ENCODE data around the gene IQCH. TPM values are rescaled to one million over a fixed set of nuclear protein-coding genes. Genes with fewer than 3 reads are reported as not detected.

IQCH gene
- total RNA-seq, 4 donors from 2014 or later: 9.6 to 13.7 (median 11.8) TPM

DNA sequence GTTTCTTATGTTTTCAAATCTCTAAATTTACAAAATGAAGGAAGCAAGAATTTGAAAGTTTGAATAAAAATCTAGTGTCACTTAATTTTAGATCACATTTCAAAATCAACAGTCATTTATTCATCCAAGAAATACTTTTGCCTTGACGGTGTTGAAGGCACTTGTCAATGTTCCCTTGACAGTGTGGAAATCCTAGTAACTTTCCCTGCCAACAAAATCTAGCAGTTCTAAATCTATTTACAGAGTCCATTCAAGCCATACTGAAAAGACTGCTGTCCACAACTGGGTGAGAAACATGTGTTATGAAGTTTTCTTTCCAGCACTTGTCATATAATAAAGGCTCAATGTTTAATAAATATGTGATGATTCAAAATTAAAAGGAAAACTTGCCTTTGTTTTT, 279.3 kb downstream of the IQCH start:
- WGBS, 2 donors: 88 to 90% methylated on average over 1 of the region's 1 CpG
- H3K4me1 ChIP-seq: no peaks in the 10 kb centered on the region
- no peaks in the 10 kb centered on the region for H3K9me3 ChIP-seq
- TF ChIP-seq, protein P1, sequence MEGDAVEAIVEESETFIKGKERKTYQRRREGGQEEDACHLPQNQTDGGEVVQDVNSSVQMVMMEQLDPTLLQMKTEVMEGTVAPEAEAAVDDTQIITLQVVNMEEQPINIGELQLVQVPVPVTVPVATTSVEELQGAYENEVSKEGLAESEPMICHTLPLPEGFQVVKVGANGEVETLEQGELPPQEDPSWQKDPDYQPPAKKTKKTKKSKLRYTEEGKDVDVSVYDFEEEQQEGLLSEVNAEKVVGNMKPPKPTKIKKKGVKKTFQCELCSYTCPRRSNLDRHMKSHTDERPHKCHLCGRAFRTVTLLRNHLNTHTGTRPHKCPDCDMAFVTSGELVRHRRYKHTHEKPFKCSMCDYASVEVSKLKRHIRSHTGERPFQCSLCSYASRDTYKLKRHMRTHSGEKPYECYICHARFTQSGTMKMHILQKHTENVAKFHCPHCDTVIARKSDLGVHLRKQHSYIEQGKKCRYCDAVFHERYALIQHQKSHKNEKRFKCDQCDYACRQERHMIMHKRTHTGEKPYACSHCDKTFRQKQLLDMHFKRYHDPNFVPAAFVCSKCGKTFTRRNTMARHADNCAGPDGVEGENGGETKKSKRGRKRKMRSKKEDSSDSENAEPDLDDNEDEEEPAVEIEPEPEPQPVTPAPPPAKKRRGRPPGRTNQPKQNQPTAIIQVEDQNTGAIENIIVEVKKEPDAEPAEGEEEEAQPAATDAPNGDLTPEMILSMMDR (IDR thresholded peaks at IDR 0.05): no peak
- no peak for TF ChIP-seq POLR2A (IDR thresholded peaks at IDR 0.05)
- no peak for DNase-seq
- H3K27me3 ChIP-seq: no peaks in the 10 kb centered on the region
- intact Hi-C loops (cut with DNase I): no loop called here
- H3K36me3 ChIP-seq: no peaks in the 10 kb centered on the region
- H3K27ac ChIP-seq: no peak overlapping the region
- H3K4me3 ChIP-seq (replicated peaks in 1 of 3): no peak overlapping the region

DNA sequence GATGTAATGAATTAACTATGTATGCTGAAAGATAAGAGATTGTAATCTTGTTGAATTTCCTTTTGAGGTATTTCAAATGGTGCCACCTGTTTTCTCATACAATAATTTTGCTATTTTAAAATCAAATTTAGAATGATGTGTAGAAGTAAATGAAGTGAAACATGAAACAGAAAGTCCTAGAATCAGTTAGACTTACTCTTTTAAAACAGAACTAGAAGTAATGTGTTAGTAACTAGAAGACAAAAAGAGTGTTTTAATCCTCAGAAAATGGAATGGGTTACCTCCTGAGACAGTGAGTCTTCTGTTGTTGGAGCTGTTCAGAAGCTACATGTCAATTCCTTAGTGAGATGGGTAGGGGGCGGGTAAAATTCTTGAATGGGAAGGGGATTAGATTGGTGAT, 279.8 kb downstream of the IQCH start:
- Histone ChIP-seq H3K9me3 (no peaks in the 10 kb centered on the region), H3K36me3 (no peaks in the 10 kb centered on the region), H3K4me3 (replicated peaks in 1 of 3) (no peak overlapping the region), H3K27ac (no peak overlapping the region), H3K4me1 (no peaks in the 10 kb centered on the region), H3K27me3 (no peaks in the 10 kb centered on the region)
- DNase-seq: no peak
- TF ChIP-seq POLR2A (IDR thresholded peaks at IDR 0.05): no peak
- TF ChIP-seq, protein P1 (IDR thresholded peaks at IDR 0.05): no peak
- 94 to 100% methylated on average over 1 of the region's 1 CpG for WGBS, 2 donors
- intact Hi-C loops (cut with DNase I): no loop called here

DNA sequence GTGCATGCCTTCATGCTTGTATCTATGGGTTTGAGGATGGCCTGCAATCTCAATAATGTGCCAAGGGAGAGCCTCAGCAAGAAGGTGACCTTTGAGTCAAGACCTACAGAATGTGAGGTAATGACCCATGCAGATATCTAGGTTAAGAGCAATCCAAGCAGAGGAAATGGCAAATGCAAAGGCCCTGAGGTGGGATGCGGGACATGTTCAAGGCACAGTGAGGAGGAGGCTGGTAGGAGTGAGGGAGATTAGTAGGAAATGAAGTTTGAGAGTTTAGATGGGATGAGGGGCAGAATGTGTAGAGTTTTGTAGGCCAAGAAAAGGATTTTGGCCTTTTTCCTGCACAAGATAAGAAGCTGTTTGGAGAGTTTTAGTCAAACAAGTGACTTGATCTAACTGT, 283.2 kb downstream of the IQCH start:
- Histone ChIP-seq H3K4me3 (replicated peaks in 1 of 3) (no peak overlapping the region), H3K9me3 (no peaks in the 10 kb centered on the region), H3K36me3 (no peaks in the 10 kb centered on the region), H3K27me3 (no peaks in the 10 kb centered on the region), H3K4me1 (peaks cover 5% of the 10 kb centered on the region in 2 donors), H3K27ac (no peak overlapping the region)
- WGBS, 2 donors: 96 to 100% methylated on average over 1 of the region's 1 CpG
- intact Hi-C loops (cut with DNase I): no loop called here
- TF ChIP-seq, protein P1 (IDR thresholded peaks at IDR 0.05): no peak
- no peak for TF ChIP-seq POLR2A (IDR thresholded peaks at IDR 0.05)
- DNase-seq: no peak

DNA sequence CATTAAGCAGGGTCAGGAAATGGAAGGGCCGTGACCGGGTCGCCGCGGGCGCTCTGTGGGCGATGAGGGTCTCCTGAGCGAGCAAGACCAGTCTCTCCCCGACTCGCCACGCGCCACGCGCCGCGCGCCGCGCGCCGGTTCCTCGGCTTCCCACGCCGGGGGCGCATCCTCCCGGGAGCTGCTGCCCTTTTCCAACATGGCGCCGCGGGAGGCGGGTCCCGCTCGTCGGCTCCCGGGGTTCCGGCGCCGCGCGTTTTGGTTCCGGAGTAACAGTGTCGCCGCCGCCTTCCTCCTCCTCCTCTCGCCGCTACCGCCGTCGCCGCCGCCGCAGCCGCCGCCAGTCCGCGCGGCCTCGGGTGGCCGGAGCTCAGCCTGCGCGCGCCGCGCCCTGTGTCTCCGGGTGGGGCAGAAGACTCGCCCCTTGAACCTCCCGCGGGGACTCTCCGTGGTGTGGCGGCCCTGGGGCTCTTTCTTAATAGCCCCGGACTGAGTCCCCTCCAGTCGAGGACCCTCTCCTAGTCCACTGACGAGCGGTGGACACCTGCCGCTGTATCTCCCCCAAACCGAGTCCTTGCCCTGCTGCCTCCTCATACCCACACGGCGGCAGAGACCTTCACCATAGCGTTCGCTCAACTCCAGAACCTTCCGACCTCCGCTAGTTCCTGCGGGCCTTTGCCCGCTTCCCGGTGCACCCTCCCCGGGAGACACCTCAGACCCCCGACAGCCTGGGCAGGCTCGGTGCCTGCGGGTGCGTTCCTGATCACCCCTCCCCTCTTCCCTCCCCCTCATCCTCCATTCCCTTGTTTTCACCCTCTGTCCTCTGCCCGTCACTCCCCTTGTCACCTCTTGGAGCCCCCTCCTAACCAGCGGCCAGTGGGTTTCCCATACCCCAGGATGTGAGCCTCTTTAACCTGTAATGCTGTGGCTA, 288.1 kb downstream of the IQCH start, which contains the start of gene MAP2K5:
Gene MAP2K5, plus strand, starts transcription at position 284 of the 928 bp plus-strand sequence. Its CDS starts 633 bp downstream, at position 917.
- Histone ChIP-seq H3K4me1 (peaks cover 12 to 16% of the 10 kb centered on the region in 2 donors), H3K27me3 (no peaks in the 10 kb centered on the region), H3K27ac (peak within 1 kb of the TSS; percentile 77 to 86 (median 85)), H3K36me3 (no peaks in the 10 kb centered on the region), H3K9me3 (no peaks in the 10 kb centered on the region), H3K4me3 (replicated peaks in 1 of 3) (peak within 1 kb of the TSS; percentile 60 to 99 (median 70))
- TF ChIP-seq, protein P1 (IDR thresholded peaks at IDR 0.05): no peak
- TF ChIP-seq POLR2A (IDR thresholded peaks at IDR 0.05): peak in 1 of 2 donors; percentile 81
- peak; percentile 85 to 89 for DNase-seq
- intact Hi-C loops (cut with DNase I): no loop called here
- 1 to 2% methylated on average over 16 to 49 of the region's 91 CpGs for WGBS, 2 donors

DNA sequence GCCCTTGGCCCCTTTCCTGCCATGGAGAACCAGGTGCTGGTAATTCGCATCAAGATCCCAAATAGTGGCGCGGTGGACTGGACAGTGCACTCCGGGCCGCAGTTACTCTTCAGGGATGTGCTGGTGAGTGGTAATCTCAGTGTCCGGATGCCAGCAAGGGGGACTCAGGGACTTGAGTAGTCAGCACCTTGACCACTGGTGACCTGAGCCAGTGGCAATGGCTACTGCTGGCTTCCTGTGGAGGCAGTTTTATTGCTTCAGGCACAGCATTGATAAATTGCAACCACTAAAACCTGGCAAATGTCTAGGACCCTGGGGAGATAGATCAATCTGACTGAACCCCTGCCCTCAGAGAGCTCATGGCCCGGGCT, 288.7 kb downstream of the IQCH start:
- Histone ChIP-seq H3K4me3 (replicated peaks in 1 of 3) (peak overlapping the region; percentile 60 to 99 (median 70)), H3K36me3 (no peaks in the 10 kb centered on the region), H3K27ac (peak overlapping the region; percentile 77 to 86 (median 85)), H3K4me1 (peaks cover 12 to 16% of the 10 kb centered on the region in 2 donors), H3K9me3 (no peaks in the 10 kb centered on the region), H3K27me3 (no peaks in the 10 kb centered on the region)
- intact Hi-C loops (cut with DNase I): no loop called here
- no peak for TF ChIP-seq POLR2A (IDR thresholded peaks at IDR 0.05)
- DNase-seq: peak; percentile 28 to 36
- WGBS, 2 donors: 36 to 40% methylated on average over 7 of the region's 7 CpGs

All from thyroid gland (tissue), 4 donors.